ENCODE results near the gene RIN1. TPM values are rescaled to one million over a fixed set of nuclear protein-coding genes. Genes with fewer than 3 reads are reported as not detected.

Gene RIN1
- total and polyA plus RNA-seq, 2 of the 13 experiments (the other 11 are each of a cell fraction or from before 2014, with no cell fraction given): 2.4 to 4.1 TPM

GRCh38 chr11:66299186-66299585 lies 37.0 kb downstream of the RIN1 start:
- FAIRE-seq: no peak
- no peak overlapping the region for H3K4me2 ChIP-seq (ENCODE audit: low read depth, low read length)
- no peak overlapping the region for H3K4me3 ChIP-seq (replicated peaks in 1 of 3; ENCODE audit: insufficient read depth in 1 of 3, low read depth in 2 of 3, low read length in 3 of 3)
- no peak for DNase-seq (ENCODE audit: low spot score)
- H3K36me3 ChIP-seq (replicated peaks in 1 of 2; ENCODE audit: control insufficient read depth in 1 of 2, insufficient read depth in 2 of 2, low read length in 2 of 2): no peaks in the 10 kb centered on the region
- in situ Hi-C loops (cut with HindIII; ENCODE audit: extremely low pct_ligation_motif_present, low pct_unique_long_range_greater_than_20kb): no loop called here
- peak; percentile 20; the same call in 1 of the 3 replicates for ATAC-seq
- POLR2A ChIA-PET: interaction anchor here (2.2 kb wide), 1 partner anchor 13 kb away, joined by 10 read pairs; no protein-coding TSS in a partner anchor
- peaks cover 3 to 19% of the 10 kb centered on the region in 2 experiments; a peak in 4 of 5 replicates for H3K27me3 ChIP-seq (ENCODE audit: control insufficient read depth in 1 of 2, insufficient read depth in 2 of 2, low read length in 2 of 2)
- no peaks in the 10 kb centered on the region for H4K20me1 ChIP-seq (ENCODE audit: insufficient read depth, low read length)
- intact Hi-C loops (cut with micrococcal nuclease; ENCODE audit: unreplicated experiment): no loop called here
- no peaks in the 10 kb centered on the region for H3K9me3 ChIP-seq (ENCODE audit: low read length)
- H2AFZ ChIP-seq (ENCODE audit: low read length): no peak overlapping the region
- WGBS (ENCODE audit: low lambda C conversion rate): 5% methylated on average over 3 of the region's 3 CpGs
- BruUV-seq (replicated peaks): no TSS peak
- H3K27ac ChIP-seq (ENCODE audit: extremely low read length, insufficient read depth, low read length): no peak overlapping the region
- CTCF ChIA-PET (ENCODE audit: low intra/inter-chr PET ratio, low total read pairs): no interaction called here
- TF ChIP-seq NR0B2 (CRISPR knock-in tag; IDR thresholded peaks at IDR 0.05): no peak
- no peak for TF ChIP-seq ZMAT3 (CRISPR knock-in tag; conservative IDR thresholded peaks at IDR 0.05)
- no peak for TF ChIP-seq ZNF567 (CRISPR knock-in tag; IDR thresholded peaks at IDR 0.05; ENCODE audit: borderline replicate concordance)
- TF ChIP-seq CEBPZ (IDR thresholded peaks at IDR 0.05; ENCODE audit: low read length): no peak
- TF ChIP-seq FOXP4 (CRISPR knock-in tag; IDR thresholded peaks at IDR 0.05): no peak
- no peak for TF ChIP-seq SNAPC2 (CRISPR knock-in tag; IDR thresholded peaks at IDR 0.05)
- TF ChIP-seq ZNF207 (IDR thresholded peaks at IDR 0.05; ENCODE audit: borderline replicate concordance): no peak
- no peak for TF ChIP-seq HNF4G (IDR thresholded peaks at IDR 0.05; ENCODE audit: borderline replicate concordance, low read depth, low read length)
- no peak for TF ChIP-seq HNF4G (CRISPR knock-in tag; IDR thresholded peaks at IDR 0.05; ENCODE audit: borderline replicate concordance, low read depth)
- TF ChIP-seq RARA (CRISPR knock-in tag; IDR thresholded peaks at IDR 0.05): no peak
- TF ChIP-seq HOXA3 (CRISPR knock-in tag; IDR thresholded peaks at IDR 0.05): no peak
- no peak for TF ChIP-seq FOXA3 (CRISPR knock-in tag; IDR thresholded peaks at IDR 0.05)
- TF ChIP-seq POGK (CRISPR knock-in tag; conservative IDR thresholded peaks at IDR 0.05): no peak
- H3K9ac ChIP-seq (ENCODE audit: insufficient read depth, low read depth, low read length): no peak overlapping the region
- H3K4me1 ChIP-seq (ENCODE audit: insufficient read depth, low read length): 0 out of 2 replicates have a peak, but pooled peaks cover 6% of the 10 kb centered on the region
- no peaks in the 10 kb centered on the region for H3K79me2 ChIP-seq (ENCODE audit: insufficient read depth, low read length)

Measured in HepG2 (cell line).